H1 (cell line): Measurements from ENCODE around the gene SOX30. TPM values are rescaled to one million over a fixed set of nuclear protein-coding genes. Genes with fewer than 3 reads are reported as not detected.

Source experiments
- CTCF ChIA-PET: fragments of 300-600 bp; sonication (Branson Sonifier 250); formaldehyde crosslinking; loops from one replicate; lab custom pipeline; 2021; ENCODE audit not compliant: partially characterized antibody; lab: Charles Lee
- POLR2A ChIA-PET: fragments of 300-600 bp; sonication (Branson Sonifier 250); formaldehyde crosslinking; loops from one replicate; lab custom pipeline; 2021; ENCODE audit warnings: inconsistent platforms; ENCODE audit not compliant: partially characterized antibody; lab: Charles Lee
- DNase-seq, 2 experiments: peaks; one replicate each; pipeline versions ENCODE4 v3.0.0 to v3.0.0-alpha.2; 2010 to 2022; ENCODE audit warnings: low spot score in 2 of 2, low read depth in 1 of 2, mixed read lengths in 1 of 2
- FAIRE-seq: peaks from 2 replicates; lab custom pipeline; 2011; peaks lifted over from hg19 to GRCh38; lab: Jason Lieb, UNC
- H2AFZ ChIP-seq: 2 replicates; pipeline ENCODE4 v1.8.1; 2012; ENCODE audit warnings: low read length, inconsistent platforms
- H2AK5ac ChIP-seq: 2 replicates; pipeline ENCODE4 v1.6.1; 2013; ENCODE audit warnings: low read depth, low read length
- H2BK120ac ChIP-seq: replicated peaks from 2 replicates; pipeline ENCODE3; 2013; ENCODE audit warnings: low read depth, low read length, inconsistent platforms
- H2BK12ac ChIP-seq: 2 replicates; pipeline ENCODE4 v1.6.1; 2013; ENCODE audit warnings: low read depth, low read length
- H2BK15ac ChIP-seq: 2 replicates; pipeline ENCODE4 v1.6.1; 2013; ENCODE audit warnings: low read length
- H2BK20ac ChIP-seq: 2 replicates; pipeline ENCODE4 v1.6.1; 2013; ENCODE audit warnings: low read length
- H2BK5ac ChIP-seq: 2 replicates; pipeline ENCODE4 v1.6.1; 2013; ENCODE audit warnings: low read depth, low read length
- H3K14ac ChIP-seq: 2 replicates; pipeline ENCODE4 v1.6.1; 2013; ENCODE audit warnings: inconsistent platforms; ENCODE audit not compliant: insufficient read length
- H3K18ac ChIP-seq: 2 replicates; pipeline ENCODE4 v1.6.1; 2013; ENCODE audit warnings: low read length; ENCODE audit errors: extremely low read depth
- H3K23ac ChIP-seq: 2 replicates; pipeline ENCODE4 v1.6.1; 2013; ENCODE audit warnings: inconsistent platforms; ENCODE audit not compliant: insufficient read length
- H3K23me2 ChIP-seq: 2 replicates; pipeline ENCODE4 v1.6.1; 2013; ENCODE audit warnings: low read depth, low read length
- H3K27ac ChIP-seq: 2 replicates; pipeline ENCODE4 v1.6.1; 2011; ENCODE audit warnings: low read depth, low read length, inconsistent platforms
- H3K27me3 ChIP-seq, 4 experiments: replicated peaks in 1 of 4; 1 replicate in 1 of 4; 2 replicates in 3 of 4; pipeline versions ENCODE4 v1.6.1 to v1.8.1; 2011 to 2013; ENCODE audit warnings: low read length in 3 of 4, mild to moderate bottlenecking in 3 of 4, inconsistent platforms in 2 of 4, mixed read lengths in 2 of 4, moderate library complexity in 1 of 4; ENCODE audit not compliant: control insufficient read depth in 3 of 4, insufficient read depth in 3 of 4; ENCODE audit errors: extremely low read depth in 1 of 4
- H3K36me3 ChIP-seq, 4 experiments: 2 replicates each; pipeline versions ENCODE4 v1.6.1 to v1.8.1; 2011 to 2013; ENCODE audit warnings: mild to moderate bottlenecking in 4 of 4, low read length in 3 of 4, moderate library complexity in 2 of 4, control low read depth in 1 of 4, inconsistent platforms in 1 of 4; ENCODE audit not compliant: insufficient read depth in 4 of 4, control insufficient read depth in 2 of 4
- H3K4ac ChIP-seq: replicated peaks from 2 replicates; pipeline ENCODE3; 2013; ENCODE audit warnings: low read length, low read depth, mixed read lengths, inconsistent platforms; ENCODE audit not compliant: insufficient read length
- H3K4me1 ChIP-seq, 4 experiments: replicated peaks in 1 of 4; 1 replicate in 1 of 4; 2 replicates in 3 of 4; pipeline versions ENCODE4 v1.6.1 to v1.8.1; 2011 to 2013; ENCODE audit warnings: low read length in 3 of 4, inconsistent platforms in 2 of 4, mixed read lengths in 1 of 4; ENCODE audit not compliant: insufficient read depth in 4 of 4, control insufficient read depth in 3 of 4
- H3K4me2 ChIP-seq, 2 experiments: 2 replicates each; pipeline versions ENCODE4 v1.6.1 to v1.8.1; 2011 to 2013; ENCODE audit warnings: low read depth in 2 of 2, low read length in 2 of 2, control low read depth in 1 of 2, inconsistent platforms in 1 of 2, mild to moderate bottlenecking in 1 of 2; ENCODE audit not compliant: insufficient read depth in 1 of 2
- H3K4me3 ChIP-seq, 4 experiments: fragments of 200-600, 300-600 bp in 1 of 4; sonication (generic), shearing (Covaris generic), sonication (Bioruptor Twin) in 1 of 4; 2 replicates each; pipeline versions ENCODE4 v1.5.1 to v1.8.1; 2011 to 2016; ENCODE audit warnings: low read length in 4 of 4, low read depth in 3 of 4, control low read depth in 2 of 4, inconsistent platforms in 2 of 4, mild to moderate bottlenecking in 2 of 4, mixed read lengths in 1 of 4, moderate library complexity in 1 of 4; ENCODE audit not compliant: insufficient read depth in 2 of 4; ENCODE audit errors: extremely low read depth in 1 of 4
- H3K56ac ChIP-seq: replicated peaks from 2 replicates; pipeline ENCODE3; 2013; ENCODE audit warnings: low read depth, mild to moderate bottlenecking, mixed read lengths, low read length, inconsistent platforms; ENCODE audit not compliant: insufficient read length
- H3K79me1 ChIP-seq: 2 replicates; pipeline ENCODE4 v1.6.1; 2013; ENCODE audit warnings: low read depth, low read length, control low read depth
- H3K79me2 ChIP-seq, 2 experiments: 2 replicates each; pipeline versions ENCODE4 v1.6.1 to v1.8.1; 2012 to 2013; ENCODE audit warnings: low read length in 2 of 2, mild to moderate bottlenecking in 2 of 2, inconsistent platforms in 1 of 2; ENCODE audit not compliant: insufficient read depth in 2 of 2, control insufficient read depth in 1 of 2
- H3K9ac ChIP-seq, 4 experiments: replicated peaks in 1 of 4; 1 replicate in 1 of 4; 2 replicates in 3 of 4; pipeline versions ENCODE4 v1.6.1 to v1.8.1; 2011 to 2013; ENCODE audit warnings: low read depth in 3 of 4, low read length in 3 of 4, control low read depth in 2 of 4, mild to moderate bottlenecking in 2 of 4, moderate library complexity in 2 of 4, inconsistent platforms in 1 of 4; ENCODE audit errors: extremely low read depth in 1 of 4
- H3K9me3 ChIP-seq, 2 experiments: 2 replicates each; pipeline versions ENCODE4 v1.6.1 to v1.8.1; 2012 to 2013; ENCODE audit warnings: mild to moderate bottlenecking in 2 of 2, moderate library complexity in 2 of 2, control low read depth in 1 of 2, inconsistent platforms in 1 of 2, low read depth in 1 of 2, low read length in 1 of 2, mixed read lengths in 1 of 2; ENCODE audit not compliant: insufficient read depth in 2 of 2
- H4K20me1 ChIP-seq, 2 experiments: replicated peaks in 1 of 2; 2 replicates each; pipeline versions ENCODE3 to v1.8.1; 2011 to 2013; ENCODE audit warnings: inconsistent platforms in 2 of 2, low read length in 2 of 2, mild to moderate bottlenecking in 1 of 2; ENCODE audit not compliant: insufficient read depth in 2 of 2, control insufficient read depth in 1 of 2
- H4K5ac ChIP-seq: 2 replicates; pipeline ENCODE4 v1.6.1; 2013; ENCODE audit warnings: low read length, low read depth, mixed read lengths, inconsistent platforms; ENCODE audit not compliant: insufficient read length
- H4K8ac ChIP-seq: 2 replicates; pipeline ENCODE4 v1.8.0; 2013; ENCODE audit warnings: mild to moderate bottlenecking, moderate library complexity, low read length, inconsistent platforms; ENCODE audit not compliant: insufficient read depth; ENCODE audit errors: extremely low read depth
- H4K91ac ChIP-seq: replicated peaks from 2 replicates; pipeline ENCODE3; 2013; ENCODE audit warnings: low read length, mixed read lengths, inconsistent platforms; ENCODE audit not compliant: insufficient read length
- ASH2L ChIP-seq: fragments of 200-600, 300-600 bp; sonication (generic); IDR thresholded peaks from one replicate; pipeline ENCODE4 v1.7.1; 2017; ENCODE audit warnings: low read length
- ATF3 ChIP-seq: IDR thresholded peaks from 2 replicates; pipeline ENCODE4 v1.6.1; 2011; ENCODE audit warnings: low read depth, mild to moderate bottlenecking, low read length; ENCODE audit not compliant: insufficient read depth
- BACH1 ChIP-seq: IDR thresholded peaks from 2 replicates; pipeline ENCODE4 v1.6.1; 2012; ENCODE audit warnings: low read length, improper control_type of control experiment
- BCL11A ChIP-seq, 2 experiments: IDR thresholded peaks; one replicate each; pipeline ENCODE4 v1.6.1; 2011; ENCODE audit warnings: low read depth in 2 of 2, low read length in 2 of 2, mild to moderate bottlenecking in 2 of 2
- E2F6 ChIP-seq: IDR thresholded peaks from 2 replicates; pipeline ENCODE4 v1.6.1; 2012; ENCODE audit warnings: inconsistent platforms
- EP300 ChIP-seq, 2 experiments: IDR thresholded peaks; 1 replicate in 1 of 2; 2 replicates in 1 of 2; pipeline ENCODE4 v1.6.1; 2011 to 2012; ENCODE audit warnings: low read depth in 2 of 2, low read length in 2 of 2, mild to moderate bottlenecking in 2 of 2, borderline replicate concordance in 1 of 2, inconsistent platforms in 1 of 2, moderate library complexity in 1 of 2
- POLR2AphosphoS5 ChIP-seq: IDR thresholded peaks from 2 replicates; pipeline ENCODE4 v1.6.1; 2011; ENCODE audit warnings: low read depth, low read length
- RBBP5 ChIP-seq: IDR thresholded peaks from 2 replicates; pipeline ENCODE4 v1.7.1; 2012; ENCODE audit warnings: low read depth, mild to moderate bottlenecking, inconsistent platforms, low read length, moderate library complexity, borderline replicate concordance
- SAP30 ChIP-seq: fragments of 300-600 bp; sonication (generic); IDR thresholded peaks from 2 replicates; pipeline ENCODE4 v1.7.1; 2012; ENCODE audit warnings: low read length, moderate library complexity, mild to moderate bottlenecking, inconsistent platforms; ENCODE audit not compliant: insufficient read depth, insufficient replicate concordance
- SP1 ChIP-seq: IDR thresholded peaks from 2 replicates; pipeline ENCODE4 v1.6.1; 2011; ENCODE audit warnings: low read depth, low read length
- SP2 ChIP-seq: IDR thresholded peaks from 2 replicates; pipeline ENCODE4 v1.6.1; 2012; ENCODE audit warnings: mild to moderate bottlenecking, low read length, inconsistent platforms
- TEAD4 ChIP-seq: IDR thresholded peaks from 2 replicates; pipeline ENCODE4 v1.6.1; 2012; ENCODE audit warnings: low read depth, low read length, inconsistent platforms, mixed read lengths
- WGBS, 2 experiments: shearing (Covaris generic) in 1 of 2; methylation state at CpG; one replicate each; pipeline versions ENCODE4 v1.1.6 to v1.1.7; 2013 to 2015; ENCODE audit warnings: low lambda C conversion rate in 2 of 2, mixed read lengths in 2 of 2, inconsistent platforms in 1 of 2, low coverage in 1 of 2, missing lambda C conversion rate in 1 of 2; ENCODE audit not compliant: insufficient replicate concordance in 2 of 2, insufficient coverage in 1 of 2, insufficient read length in 1 of 2; ENCODE audit errors: extremely low coverage in 1 of 2, missing lambda C conversion rate in 1 of 2; 5-methylcytosine and 5-hydroxymethylcytosine counted together
- polyA plus RNA-seq, 7 experiments: library from polyadenylated mRNA; depleted of rRNA in 3 of 7; stranded (reverse) in 5 of 7; unstranded in 2 of 7; fragments of >200 nt in 5 of 7; fragments of 200-250 nt in 2 of 7; gene quantifications; 1 replicate in 5 of 7; 2 replicates in 1 of 7; 4 replicates in 1 of 7; pipeline versions ENCODE4 v1.2.1 to v1.2.3, GENCODE V29; 2011 to 2013; ENCODE audit warnings: missing spikeins in 2 of 7, mixed read lengths in 2 of 7
- total RNA-seq: library from RNA; stranded (reverse); fragmentation: NEBNext Ultra II Directional; extraction: Animal tissue kit (Norgen Biotek cat#: 25700); gene quantifications from 2 replicates; pipeline ENCODE4 v1.2.1, GENCODE V29; 2021

SOX30 gene
- total and polyA plus RNA-seq, 2 of the 8 experiments (the other 6 are each of a cell fraction or from before 2014, with no cell fraction given): 0.35 TPM; not detected in 1

- no peak overlapping the region for H3K14ac ChIP-seq
- H4K91ac ChIP-seq: no peak overlapping the region
- no peaks in the 10 kb centered on the region for H3K79me2 ChIP-seq
- DNase-seq (no peak), FAIRE-seq (no peak)
- no peaks in the 10 kb centered on the region for H3K4me1 ChIP-seq
- ChIA-PET POLR2A (no interaction called here), CTCF (interaction anchor here (0.8 to 6.3 kb wide), 11 partner anchors 9 to 93 kb away, joined by 3 to 57 read pairs (median 5); partner anchors contain the start of gene LSM11)
- H2BK12ac ChIP-seq: no peak overlapping the region
- H3K56ac ChIP-seq: no peak overlapping the region
- no peaks in the 10 kb centered on the region for H3K36me3 ChIP-seq
- no peak overlapping the region for H2BK120ac ChIP-seq
- H3K27me3 ChIP-seq: no peaks in the 10 kb centered on the region
- no peak overlapping the region for H2BK20ac ChIP-seq
- no peaks in the 10 kb centered on the region for H4K20me1 ChIP-seq
- H4K8ac ChIP-seq: no peak overlapping the region
- no peak overlapping the region for H4K5ac ChIP-seq
- H2AFZ ChIP-seq: no peak overlapping the region
- H2BK15ac ChIP-seq: no peak overlapping the region
- no peak overlapping the region for H3K4ac ChIP-seq
- no peak overlapping the region for H2BK5ac ChIP-seq
- H3K18ac ChIP-seq: no peak overlapping the region
- H3K9ac ChIP-seq: no peak overlapping the region
- peaks cover 0 to 12% of the 10 kb centered on the region in 2 experiments; a peak in 1 of 4 replicates for H3K9me3 ChIP-seq
- H3K79me1 ChIP-seq: no peaks in the 10 kb centered on the region
- TF ChIP-seq E2F6 (no peak), ASH2L (no peak), SP1 (no peak), EP300 (IDR thresholded peaks at IDR 0.05; ENCODE audit: borderline replicate concordance in 1 of 2, low read depth in 2 of 2, low read length in 2 of 2) (no peak), BCL11A (IDR thresholded peaks at IDR 0.05; ENCODE audit: low read depth in 2 of 2, low read length in 2 of 2) (no peak), SAP30 (no peak), POLR2AphosphoS5 (no peak), BACH1 (no peak), ATF3 (no peak), RBBP5 (no peak), SP2 (no peak), TEAD4 (no peak)
- H3K23me2 ChIP-seq: peaks cover 2% of the 10 kb centered on the region; the same call in 1 of the 2 replicates
- no peak overlapping the region for H3K4me2 ChIP-seq
- no peak overlapping the region for H3K27ac ChIP-seq
- H2AK5ac ChIP-seq: no peak overlapping the region
- H3K4me3 ChIP-seq: no peak overlapping the region
- WGBS, 2 experiments: 100% methylated on average over 6 of the region's 6 CpGs; no CpG with 5 or more reads in 1 of the 2 experiments
- H3K23ac ChIP-seq: no peak overlapping the region
Observed at GRCh38 chr5:157669701-157670097, 17.5 kb upstream of the SOX30 start.
